H1 (cell line): ENCODE results near the gene MORF4L1. TPM values are rescaled to one million over a fixed set of nuclear protein-coding genes. Genes with fewer than 3 reads are reported as not detected.

Experiments used
- CTCF ChIA-PET: fragments of 300-600 bp; sonication (Branson Sonifier 250); formaldehyde crosslinking; loops from one replicate; lab custom pipeline; 2021; ENCODE audit not compliant: partially characterized antibody; lab: Charles Lee
- POLR2A ChIA-PET: fragments of 300-600 bp; sonication (Branson Sonifier 250); formaldehyde crosslinking; loops from one replicate; lab custom pipeline; 2021; ENCODE audit warnings: inconsistent platforms; ENCODE audit not compliant: partially characterized antibody; lab: Charles Lee
- DNase-seq, 2 experiments: peaks; one replicate each; pipeline versions ENCODE4 v3.0.0 to v3.0.0-alpha.2; 2010 to 2022; ENCODE audit warnings: low spot score in 2 of 2, low read depth in 1 of 2, mixed read lengths in 1 of 2
- FAIRE-seq: peaks from 2 replicates; lab custom pipeline; 2011; peaks lifted over from hg19 to GRCh38; lab: Jason Lieb, UNC
- H2AFZ ChIP-seq: 2 replicates; pipeline ENCODE4 v1.8.1; 2012; ENCODE audit warnings: low read length, inconsistent platforms
- H2AK5ac ChIP-seq: 2 replicates; pipeline ENCODE4 v1.6.1; 2013; ENCODE audit warnings: low read depth, low read length
- H2BK120ac ChIP-seq: replicated peaks from 2 replicates; pipeline ENCODE3; 2013; ENCODE audit warnings: low read depth, low read length, inconsistent platforms
- H2BK12ac ChIP-seq: 2 replicates; pipeline ENCODE4 v1.6.1; 2013; ENCODE audit warnings: low read depth, low read length
- H2BK15ac ChIP-seq: 2 replicates; pipeline ENCODE4 v1.6.1; 2013; ENCODE audit warnings: low read length
- H2BK20ac ChIP-seq: 2 replicates; pipeline ENCODE4 v1.6.1; 2013; ENCODE audit warnings: low read length
- H2BK5ac ChIP-seq: 2 replicates; pipeline ENCODE4 v1.6.1; 2013; ENCODE audit warnings: low read depth, low read length
- H3K14ac ChIP-seq: 2 replicates; pipeline ENCODE4 v1.6.1; 2013; ENCODE audit warnings: inconsistent platforms; ENCODE audit not compliant: insufficient read length
- H3K18ac ChIP-seq: 2 replicates; pipeline ENCODE4 v1.6.1; 2013; ENCODE audit warnings: low read length; ENCODE audit errors: extremely low read depth
- H3K23ac ChIP-seq: 2 replicates; pipeline ENCODE4 v1.6.1; 2013; ENCODE audit warnings: inconsistent platforms; ENCODE audit not compliant: insufficient read length
- H3K23me2 ChIP-seq: 2 replicates; pipeline ENCODE4 v1.6.1; 2013; ENCODE audit warnings: low read depth, low read length
- H3K27ac ChIP-seq: 2 replicates; pipeline ENCODE4 v1.6.1; 2011; ENCODE audit warnings: low read depth, low read length, inconsistent platforms
- H3K27me3 ChIP-seq, 4 experiments: replicated peaks in 1 of 4; 1 replicate in 1 of 4; 2 replicates in 3 of 4; pipeline versions ENCODE4 v1.6.1 to v1.8.1; 2011 to 2013; ENCODE audit warnings: low read length in 3 of 4, mild to moderate bottlenecking in 3 of 4, inconsistent platforms in 2 of 4, mixed read lengths in 2 of 4, moderate library complexity in 1 of 4; ENCODE audit not compliant: control insufficient read depth in 3 of 4, insufficient read depth in 3 of 4; ENCODE audit errors: extremely low read depth in 1 of 4
- H3K36me3 ChIP-seq, 4 experiments: 2 replicates each; pipeline versions ENCODE4 v1.6.1 to v1.8.1; 2011 to 2013; ENCODE audit warnings: mild to moderate bottlenecking in 4 of 4, low read length in 3 of 4, moderate library complexity in 2 of 4, control low read depth in 1 of 4, inconsistent platforms in 1 of 4; ENCODE audit not compliant: insufficient read depth in 4 of 4, control insufficient read depth in 2 of 4
- H3K4ac ChIP-seq: replicated peaks from 2 replicates; pipeline ENCODE3; 2013; ENCODE audit warnings: low read length, low read depth, mixed read lengths, inconsistent platforms; ENCODE audit not compliant: insufficient read length
- H3K4me1 ChIP-seq, 4 experiments: replicated peaks in 1 of 4; 1 replicate in 1 of 4; 2 replicates in 3 of 4; pipeline versions ENCODE4 v1.6.1 to v1.8.1; 2011 to 2013; ENCODE audit warnings: low read length in 3 of 4, inconsistent platforms in 2 of 4, mixed read lengths in 1 of 4; ENCODE audit not compliant: insufficient read depth in 4 of 4, control insufficient read depth in 3 of 4
- H3K4me2 ChIP-seq, 2 experiments: 2 replicates each; pipeline versions ENCODE4 v1.6.1 to v1.8.1; 2011 to 2013; ENCODE audit warnings: low read depth in 2 of 2, low read length in 2 of 2, control low read depth in 1 of 2, inconsistent platforms in 1 of 2, mild to moderate bottlenecking in 1 of 2; ENCODE audit not compliant: insufficient read depth in 1 of 2
- H3K4me3 ChIP-seq, 4 experiments: fragments of 200-600, 300-600 bp in 1 of 4; sonication (generic), shearing (Covaris generic), sonication (Bioruptor Twin) in 1 of 4; 2 replicates each; pipeline versions ENCODE4 v1.5.1 to v1.8.1; 2011 to 2016; ENCODE audit warnings: low read length in 4 of 4, low read depth in 3 of 4, control low read depth in 2 of 4, inconsistent platforms in 2 of 4, mild to moderate bottlenecking in 2 of 4, mixed read lengths in 1 of 4, moderate library complexity in 1 of 4; ENCODE audit not compliant: insufficient read depth in 2 of 4; ENCODE audit errors: extremely low read depth in 1 of 4
- H3K56ac ChIP-seq: replicated peaks from 2 replicates; pipeline ENCODE3; 2013; ENCODE audit warnings: low read depth, mild to moderate bottlenecking, mixed read lengths, low read length, inconsistent platforms; ENCODE audit not compliant: insufficient read length
- H3K79me1 ChIP-seq: 2 replicates; pipeline ENCODE4 v1.6.1; 2013; ENCODE audit warnings: low read depth, low read length, control low read depth
- H3K79me2 ChIP-seq, 2 experiments: 2 replicates each; pipeline versions ENCODE4 v1.6.1 to v1.8.1; 2012 to 2013; ENCODE audit warnings: low read length in 2 of 2, mild to moderate bottlenecking in 2 of 2, inconsistent platforms in 1 of 2; ENCODE audit not compliant: insufficient read depth in 2 of 2, control insufficient read depth in 1 of 2
- H3K9ac ChIP-seq, 4 experiments: replicated peaks in 1 of 4; 1 replicate in 1 of 4; 2 replicates in 3 of 4; pipeline versions ENCODE4 v1.6.1 to v1.8.1; 2011 to 2013; ENCODE audit warnings: low read depth in 3 of 4, low read length in 3 of 4, control low read depth in 2 of 4, mild to moderate bottlenecking in 2 of 4, moderate library complexity in 2 of 4, inconsistent platforms in 1 of 4; ENCODE audit errors: extremely low read depth in 1 of 4
- H3K9me3 ChIP-seq, 2 experiments: 2 replicates each; pipeline versions ENCODE4 v1.6.1 to v1.8.1; 2012 to 2013; ENCODE audit warnings: mild to moderate bottlenecking in 2 of 2, moderate library complexity in 2 of 2, control low read depth in 1 of 2, inconsistent platforms in 1 of 2, low read depth in 1 of 2, low read length in 1 of 2, mixed read lengths in 1 of 2; ENCODE audit not compliant: insufficient read depth in 2 of 2
- H4K20me1 ChIP-seq, 2 experiments: replicated peaks in 1 of 2; 2 replicates each; pipeline versions ENCODE3 to v1.8.1; 2011 to 2013; ENCODE audit warnings: inconsistent platforms in 2 of 2, low read length in 2 of 2, mild to moderate bottlenecking in 1 of 2; ENCODE audit not compliant: insufficient read depth in 2 of 2, control insufficient read depth in 1 of 2
- H4K5ac ChIP-seq: 2 replicates; pipeline ENCODE4 v1.6.1; 2013; ENCODE audit warnings: low read length, low read depth, mixed read lengths, inconsistent platforms; ENCODE audit not compliant: insufficient read length
- H4K8ac ChIP-seq: 2 replicates; pipeline ENCODE4 v1.8.0; 2013; ENCODE audit warnings: mild to moderate bottlenecking, moderate library complexity, low read length, inconsistent platforms; ENCODE audit not compliant: insufficient read depth; ENCODE audit errors: extremely low read depth
- H4K91ac ChIP-seq: replicated peaks from 2 replicates; pipeline ENCODE3; 2013; ENCODE audit warnings: low read length, mixed read lengths, inconsistent platforms; ENCODE audit not compliant: insufficient read length
- ATF2 ChIP-seq: IDR thresholded peaks from 2 replicates; pipeline ENCODE4 v1.6.1; 2012; ENCODE audit warnings: low read length, inconsistent platforms
- CBX5 ChIP-seq: fragments of 300-800, 300-1000 bp; sonication (generic); IDR thresholded peaks from 2 replicates; pipeline ENCODE4 v1.7.1; 2016; ENCODE audit warnings: antibody characterized with exemption, low read length, low read depth
- CBX8 ChIP-seq: fragments of 300-800, 300-1000 bp; sonication (generic); IDR thresholded peaks from 2 replicates; pipeline ENCODE4 v1.7.1; 2016; ENCODE audit warnings: low read depth, low read length, borderline replicate concordance
- CREB1 ChIP-seq: IDR thresholded peaks from 2 replicates; pipeline ENCODE4 v1.6.1; 2012; ENCODE audit warnings: inconsistent platforms
- FOSL1 ChIP-seq: IDR thresholded peaks from 2 replicates; pipeline ENCODE4 v1.6.1; 2011; ENCODE audit warnings: mild to moderate bottlenecking, low read depth, low read length, moderate library complexity; ENCODE audit not compliant: insufficient read depth
- JUND ChIP-seq: IDR thresholded peaks from 2 replicates; pipeline ENCODE4 v1.6.1; 2011; ENCODE audit warnings: mild to moderate bottlenecking, improper control_type of control experiment, low read length
- KDM4A ChIP-seq: IDR thresholded peaks from one replicate; pipeline ENCODE4 v1.7.1; 2012; ENCODE audit warnings: low read depth, mild to moderate bottlenecking, moderate library complexity, low read length, inconsistent platforms; ENCODE audit not compliant: severe bottlenecking
- MAFK ChIP-seq: IDR thresholded peaks from 2 replicates; pipeline ENCODE4 v1.6.1; 2012; ENCODE audit warnings: low read depth, mild to moderate bottlenecking, improper control_type of control experiment, low read length
- RNF2 ChIP-seq: fragments of 200-900, 300-1000 bp; sonication (generic); IDR thresholded peaks from 2 replicates; pipeline ENCODE4 v1.7.1; 2016; ENCODE audit warnings: borderline replicate concordance, low read depth, mild to moderate bottlenecking, antibody characterized with exemption, low read length; ENCODE audit not compliant: poor library complexity, severe bottlenecking; ENCODE audit errors: missing control alignments
- TAF7 ChIP-seq: optimal IDR thresholded peaks from 2 replicates; pipeline ENCODE3; 2011; ENCODE audit warnings: low read depth, mild to moderate bottlenecking, inconsistent platforms, low read length, moderate library complexity, borderline replicate concordance
- WGBS, 2 experiments: shearing (Covaris generic) in 1 of 2; methylation state at CpG; one replicate each; pipeline versions ENCODE4 v1.1.6 to v1.1.7; 2013 to 2015; ENCODE audit warnings: low lambda C conversion rate in 2 of 2, mixed read lengths in 2 of 2, inconsistent platforms in 1 of 2, low coverage in 1 of 2, missing lambda C conversion rate in 1 of 2; ENCODE audit not compliant: insufficient replicate concordance in 2 of 2, insufficient coverage in 1 of 2, insufficient read length in 1 of 2; ENCODE audit errors: extremely low coverage in 1 of 2, missing lambda C conversion rate in 1 of 2; 5-methylcytosine and 5-hydroxymethylcytosine counted together
- polyA plus RNA-seq, 7 experiments: library from polyadenylated mRNA; depleted of rRNA in 3 of 7; stranded (reverse) in 5 of 7; unstranded in 2 of 7; fragments of >200 nt in 5 of 7; fragments of 200-250 nt in 2 of 7; gene quantifications; 1 replicate in 5 of 7; 2 replicates in 1 of 7; 4 replicates in 1 of 7; pipeline versions ENCODE4 v1.2.1 to v1.2.3, GENCODE V29; 2011 to 2013; ENCODE audit warnings: missing spikeins in 2 of 7, mixed read lengths in 2 of 7
- total RNA-seq: library from RNA; stranded (reverse); fragmentation: NEBNext Ultra II Directional; extraction: Animal tissue kit (Norgen Biotek cat#: 25700); gene quantifications from 2 replicates; pipeline ENCODE4 v1.2.1, GENCODE V29; 2021

Gene MORF4L1
- total and polyA plus RNA-seq, 2 of the 8 experiments (the other 6 are each of a cell fraction or from before 2014, with no cell fraction given): 260 to 533 TPM

- H4K20me1 ChIP-seq: peaks cover 0 to 2% of the 10 kb centered on the region in 2 experiments
- FAIRE-seq: no peak
- CTCF ChIA-PET: interaction anchor here (1.1 to 3.8 kb wide), 10 partner anchors 13 to 80 kb away, joined by 3 to 23 read pairs (median 6); partner anchors contain the start of gene CTSH
- TF ChIP-seq JUND (no peak), CREB1 (no peak), RNF2 (no peak), ATF2 (no peak), CBX8 (no peak), FOSL1 (no peak), TAF7 (no peak), KDM4A (no peak), MAFK (no peak), CBX5 (no peak)
Measured at GRCh38 chr15:78927077-78927790, 54.5 kb downstream of the MORF4L1 start.

More at GRCh38 chr15:78927077-78927790, 54.5 kb downstream of the MORF4L1 start:
- H2BK20ac ChIP-seq: no peak overlapping the region
- H3K4me2 ChIP-seq: no peak overlapping the region
- H3K9ac ChIP-seq: no peak overlapping the region
- H2AFZ ChIP-seq: no peak overlapping the region
- no peak overlapping the region for H2BK5ac ChIP-seq
- no peak overlapping the region for H3K27ac ChIP-seq
- H2BK15ac ChIP-seq: no peak overlapping the region
- no peak overlapping the region for H4K91ac ChIP-seq
- no peaks in the 10 kb centered on the region for H3K9me3 ChIP-seq
- no peaks in the 10 kb centered on the region for H3K79me2 ChIP-seq
- H3K79me1 ChIP-seq: no peaks in the 10 kb centered on the region
- H3K4me1 ChIP-seq: no peaks in the 10 kb centered on the region
- H3K14ac ChIP-seq: no peak overlapping the region
- no peak overlapping the region for H3K18ac ChIP-seq
- no peak overlapping the region for H3K23ac ChIP-seq
- no peaks in the 10 kb centered on the region for H3K23me2 ChIP-seq
- H3K4ac ChIP-seq: no peak overlapping the region
- no peak overlapping the region for H2BK12ac ChIP-seq
- 91% methylated on average over 17 of the region's 17 CpGs; no CpG with 5 or more reads in 1 of the 2 experiments for WGBS, 2 experiments
- H4K5ac ChIP-seq: no peak overlapping the region
- H4K8ac ChIP-seq: no peak overlapping the region
- POLR2A ChIA-PET: interaction anchor here (0.6 to 1.6 kb wide), 3 partner anchors 10 to 52 kb away, joined by 3 to 4 read pairs (median 3); no protein-coding TSS in a partner anchor
- H3K56ac ChIP-seq: no peak overlapping the region
- DNase-seq: no peak
- H2AK5ac ChIP-seq: no peak overlapping the region; the same call in 1 of the 2 replicates
- peaks cover 0 to 11% (median under 1%) of the 10 kb centered on the region in 4 experiments; a peak in 5 of 8 replicates for H3K36me3 ChIP-seq
- H3K4me3 ChIP-seq: no peak overlapping the region
- no peaks in the 10 kb centered on the region; a peak in 1 of 7 replicates for H3K27me3 ChIP-seq
- no peak overlapping the region for H2BK120ac ChIP-seq
